ENCODE measurements around the gene CLCF1.

The CLCF1 gene

GRCh38 chr11:67372993-67373647 is at the start of gene CLCF1:
CLCF1 (minus strand) TSS chr11:67373598; CDS start chr11:67373539, 59 bp downstream.
- intact Hi-C loops (cut with DNase I; ENCODE audit: low total_unique reads), result loop anchor here (10.0 kb wide), 1 partner anchor 108 kb away; the partner anchor contains the start of gene GRK2
- Histone ChIP-seq H3K4me1 (peaks cover 6 to 46% (median 38%) of the 10 kb centered on the region in 4 donors), H3K27ac (peak within 1 kb of the TSS; percentile 92 to 93), H3K27me3 (peaks cover 0 to 4% of the 10 kb centered on the region in 2 donors), H3K9me3 (no peaks in the 10 kb centered on the region), H3K36me3 (no peaks in the 10 kb centered on the region), H3K4me3 (peak within 1 kb of the TSS; percentile 70 to 81)
- DNase-seq, result peak; percentile 70 to 90
- no peak for TF ChIP-seq CTCF (IDR thresholded peaks at IDR 0.05)

- TF ChIP-seq CTCF (IDR thresholded peaks at IDR 0.05), result no peak
Measured at GRCh38 chr11:67422891-67423290, 49.5 kb upstream of the CLCF1 start.

GRCh38 chr11:67421430-67422031 is 48.1 kb upstream of the CLCF1 start:
- Histone ChIP-seq H3K36me3 (no peaks in the 10 kb centered on the region), H3K27me3 (no peaks in the 10 kb centered on the region), H3K27ac (peak overlapping the region; percentile 93 to 95), H3K9me3 (no peaks in the 10 kb centered on the region), H3K4me1 (peaks cover 5 to 46% (median 42%) of the 10 kb centered on the region in 4 donors), H3K4me3 (peak overlapping the region; percentile 64 to 80)
- DNase-seq, result no peak
- intact Hi-C loops (cut with DNase I; ENCODE audit: low total_unique reads), result loop anchor here (5.0 kb wide), 1 partner anchor 46 kb away; the partner anchor contains the start of gene TMEM134
- no peak for TF ChIP-seq CTCF (IDR thresholded peaks at IDR 0.05)

More at GRCh38 chr11:67422891-67423290, 49.5 kb upstream of the CLCF1 start:
- DNase-seq, result no peak
- intact Hi-C loops (cut with DNase I; ENCODE audit: low total_unique reads), result loop anchor here (5.0 kb wide), 1 partner anchor 44 kb away; the partner anchor contains the start of gene TMEM134
- Histone ChIP-seq H3K36me3 (no peaks in the 10 kb centered on the region), H3K27me3 (no peaks in the 10 kb centered on the region), H3K4me3 (no peak overlapping the region), H3K9me3 (no peaks in the 10 kb centered on the region), H3K4me1 (peaks cover 0 to 40% (median 33%) of the 10 kb centered on the region in 4 donors), H3K27ac (no peak overlapping the region)

- Histone ChIP-seq H3K36me3 (no peaks in the 10 kb centered on the region), H3K4me3 (peak overlapping the region; percentile 64 to 80), H3K4me1 (peaks cover 5 to 53% (median 48%) of the 10 kb centered on the region in 4 donors), H3K27me3 (no peaks in the 10 kb centered on the region), H3K9me3 (no peaks in the 10 kb centered on the region), H3K27ac (peak overlapping the region; percentile 93 to 95)
- TF ChIP-seq CTCF (IDR thresholded peaks at IDR 0.05), result peak in 1 of 2 experiments; percentile 36
- intact Hi-C loops (cut with DNase I; ENCODE audit: low total_unique reads), result loop anchor here (5.0 kb wide), 1 partner anchor 46 kb away; the partner anchor contains the start of gene TMEM134
- peak; percentile 93 to 97 for DNase-seq
Measured at GRCh38 chr11:67420646-67421429, 47.4 kb upstream of the CLCF1 start.

- Histone ChIP-seq H3K4me3 (peak overlapping the region; percentile 64 to 80), H3K9me3 (no peaks in the 10 kb centered on the region), H3K4me1 (peaks cover 5 to 60% (median 52%) of the 10 kb centered on the region in 4 donors), H3K36me3 (no peaks in the 10 kb centered on the region), H3K27ac (peak overlapping the region; percentile 93 to 95), H3K27me3 (no peaks in the 10 kb centered on the region)
- intact Hi-C loops (cut with DNase I; ENCODE audit: low total_unique reads), result loop anchor here (5.0 kb wide), 1 partner anchor 47 kb away; the partner anchor contains the start of gene TMEM134
- no peak for TF ChIP-seq CTCF (IDR thresholded peaks at IDR 0.05)
- DNase-seq, result no peak
Measured at GRCh38 chr11:67420147-67420645, 46.8 kb upstream of the CLCF1 start.
